ENCODE results near the gene FARP1.

GRCh38 chr13:98352226-98352625 lies 209.3 kb downstream of the FARP1 start:
- TF ChIP-seq, protein P1, sequence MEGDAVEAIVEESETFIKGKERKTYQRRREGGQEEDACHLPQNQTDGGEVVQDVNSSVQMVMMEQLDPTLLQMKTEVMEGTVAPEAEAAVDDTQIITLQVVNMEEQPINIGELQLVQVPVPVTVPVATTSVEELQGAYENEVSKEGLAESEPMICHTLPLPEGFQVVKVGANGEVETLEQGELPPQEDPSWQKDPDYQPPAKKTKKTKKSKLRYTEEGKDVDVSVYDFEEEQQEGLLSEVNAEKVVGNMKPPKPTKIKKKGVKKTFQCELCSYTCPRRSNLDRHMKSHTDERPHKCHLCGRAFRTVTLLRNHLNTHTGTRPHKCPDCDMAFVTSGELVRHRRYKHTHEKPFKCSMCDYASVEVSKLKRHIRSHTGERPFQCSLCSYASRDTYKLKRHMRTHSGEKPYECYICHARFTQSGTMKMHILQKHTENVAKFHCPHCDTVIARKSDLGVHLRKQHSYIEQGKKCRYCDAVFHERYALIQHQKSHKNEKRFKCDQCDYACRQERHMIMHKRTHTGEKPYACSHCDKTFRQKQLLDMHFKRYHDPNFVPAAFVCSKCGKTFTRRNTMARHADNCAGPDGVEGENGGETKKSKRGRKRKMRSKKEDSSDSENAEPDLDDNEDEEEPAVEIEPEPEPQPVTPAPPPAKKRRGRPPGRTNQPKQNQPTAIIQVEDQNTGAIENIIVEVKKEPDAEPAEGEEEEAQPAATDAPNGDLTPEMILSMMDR (IDR thresholded peaks at IDR 0.05), result no peak
- TF ChIP-seq POLR2A (IDR thresholded peaks at IDR 0.05; ENCODE audit: low read depth), result no peak

Measured in esophagus muscularis mucosa (tissue), 3 donors.